HL-60 (cell line): Measurements from ENCODE around the gene ACACB.

Source experiments
- POLR2AphosphoS5 ChIP-seq: IDR thresholded peaks from 2 replicates; pipeline ENCODE4 v1.6.1; 2012; ENCODE audit warnings: low read depth
- TF ChIP-seq, protein P1 (sequence below): IDR thresholded peaks from one replicate; pipeline ENCODE4 v1.5.1; 2011; ENCODE audit warnings: low read length, control low read depth, inconsistent platforms; ENCODE audit not compliant: insufficient read depth
- TF ChIP-seq, protein P2 (sequence below): IDR thresholded peaks from 2 replicates; pipeline ENCODE4 v1.6.1; 2012; ENCODE audit warnings: low read depth; ENCODE audit not compliant: insufficient replicate concordance

DNA sequence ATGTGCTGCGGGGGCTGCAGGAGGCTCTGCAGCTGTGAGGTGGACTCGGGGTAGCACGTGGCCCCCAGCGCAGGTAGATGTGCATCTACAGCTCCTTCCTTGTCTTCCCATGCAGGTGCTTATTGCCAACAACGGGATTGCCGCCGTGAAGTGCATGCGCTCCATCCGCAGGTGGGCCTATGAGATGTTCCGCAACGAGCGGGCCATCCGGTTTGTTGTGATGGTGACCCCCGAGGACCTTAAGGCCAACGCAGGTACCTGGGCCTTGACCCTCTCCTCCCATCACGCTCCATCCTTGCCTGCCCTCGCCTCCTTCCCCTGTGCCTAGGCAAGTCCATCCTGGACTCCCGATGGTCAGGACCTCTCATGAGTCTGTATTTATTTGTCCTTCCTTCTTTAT, 51.4 kb downstream of the ACACB start:
- TF ChIP-seq, protein P1, sequence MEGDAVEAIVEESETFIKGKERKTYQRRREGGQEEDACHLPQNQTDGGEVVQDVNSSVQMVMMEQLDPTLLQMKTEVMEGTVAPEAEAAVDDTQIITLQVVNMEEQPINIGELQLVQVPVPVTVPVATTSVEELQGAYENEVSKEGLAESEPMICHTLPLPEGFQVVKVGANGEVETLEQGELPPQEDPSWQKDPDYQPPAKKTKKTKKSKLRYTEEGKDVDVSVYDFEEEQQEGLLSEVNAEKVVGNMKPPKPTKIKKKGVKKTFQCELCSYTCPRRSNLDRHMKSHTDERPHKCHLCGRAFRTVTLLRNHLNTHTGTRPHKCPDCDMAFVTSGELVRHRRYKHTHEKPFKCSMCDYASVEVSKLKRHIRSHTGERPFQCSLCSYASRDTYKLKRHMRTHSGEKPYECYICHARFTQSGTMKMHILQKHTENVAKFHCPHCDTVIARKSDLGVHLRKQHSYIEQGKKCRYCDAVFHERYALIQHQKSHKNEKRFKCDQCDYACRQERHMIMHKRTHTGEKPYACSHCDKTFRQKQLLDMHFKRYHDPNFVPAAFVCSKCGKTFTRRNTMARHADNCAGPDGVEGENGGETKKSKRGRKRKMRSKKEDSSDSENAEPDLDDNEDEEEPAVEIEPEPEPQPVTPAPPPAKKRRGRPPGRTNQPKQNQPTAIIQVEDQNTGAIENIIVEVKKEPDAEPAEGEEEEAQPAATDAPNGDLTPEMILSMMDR: no peak
- no peak for TF ChIP-seq POLR2AphosphoS5
- TF ChIP-seq, protein P2, sequence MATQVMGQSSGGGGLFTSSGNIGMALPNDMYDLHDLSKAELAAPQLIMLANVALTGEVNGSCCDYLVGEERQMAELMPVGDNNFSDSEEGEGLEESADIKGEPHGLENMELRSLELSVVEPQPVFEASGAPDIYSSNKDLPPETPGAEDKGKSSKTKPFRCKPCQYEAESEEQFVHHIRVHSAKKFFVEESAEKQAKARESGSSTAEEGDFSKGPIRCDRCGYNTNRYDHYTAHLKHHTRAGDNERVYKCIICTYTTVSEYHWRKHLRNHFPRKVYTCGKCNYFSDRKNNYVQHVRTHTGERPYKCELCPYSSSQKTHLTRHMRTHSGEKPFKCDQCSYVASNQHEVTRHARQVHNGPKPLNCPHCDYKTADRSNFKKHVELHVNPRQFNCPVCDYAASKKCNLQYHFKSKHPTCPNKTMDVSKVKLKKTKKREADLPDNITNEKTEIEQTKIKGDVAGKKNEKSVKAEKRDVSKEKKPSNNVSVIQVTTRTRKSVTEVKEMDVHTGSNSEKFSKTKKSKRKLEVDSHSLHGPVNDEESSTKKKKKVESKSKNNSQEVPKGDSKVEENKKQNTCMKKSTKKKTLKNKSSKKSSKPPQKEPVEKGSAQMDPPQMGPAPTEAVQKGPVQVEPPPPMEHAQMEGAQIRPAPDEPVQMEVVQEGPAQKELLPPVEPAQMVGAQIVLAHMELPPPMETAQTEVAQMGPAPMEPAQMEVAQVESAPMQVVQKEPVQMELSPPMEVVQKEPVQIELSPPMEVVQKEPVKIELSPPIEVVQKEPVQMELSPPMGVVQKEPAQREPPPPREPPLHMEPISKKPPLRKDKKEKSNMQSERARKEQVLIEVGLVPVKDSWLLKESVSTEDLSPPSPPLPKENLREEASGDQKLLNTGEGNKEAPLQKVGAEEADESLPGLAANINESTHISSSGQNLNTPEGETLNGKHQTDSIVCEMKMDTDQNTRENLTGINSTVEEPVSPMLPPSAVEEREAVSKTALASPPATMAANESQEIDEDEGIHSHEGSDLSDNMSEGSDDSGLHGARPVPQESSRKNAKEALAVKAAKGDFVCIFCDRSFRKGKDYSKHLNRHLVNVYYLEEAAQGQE: no peak
